GM23338 (cell line): ENCODE measurements around the gene VPS41.

Experiments used
- CREB1 ChIP-seq: fragments of 250-450 bp; sonication (Bioruptor Pico); IDR thresholded peaks from 2 replicates; pipeline ENCODE4 v1.5.0; 2020; ENCODE audit warnings: low read depth, mild to moderate bottlenecking, moderate library complexity
- EZH2 ChIP-seq: fragments of 200-600 bp; sonication (generic); IDR thresholded peaks from one replicate; pipeline ENCODE4 v1.8.0; 2017; ENCODE audit warnings: antibody characterized with exemption, mild to moderate bottlenecking, low read depth; ENCODE audit not compliant: unreplicated experiment
- EZH2phosphoT487 ChIP-seq: fragments of 200-600 bp; sonication (generic); IDR thresholded peaks from one replicate; pipeline ENCODE4 v1.8.1; 2018; ENCODE audit warnings: antibody characterized with exemption; ENCODE audit not compliant: unreplicated experiment
- JUNB ChIP-seq: IDR thresholded peaks from one replicate; pipeline ENCODE4 v1.6.1; 2016; ENCODE audit warnings: antibody characterized with exemption; ENCODE audit not compliant: unreplicated experiment
- NANOG ChIP-seq: IDR thresholded peaks from 2 replicates; pipeline ENCODE4 v1.6.1; 2016; ENCODE audit warnings: antibody characterized with exemption, borderline replicate concordance
- POLR2AphosphoS5 ChIP-seq: IDR thresholded peaks from 2 replicates; pipeline ENCODE4 v1.6.1; 2016; ENCODE audit warnings: antibody characterized with exemption, low read depth
- STAT1 ChIP-seq: IDR thresholded peaks from one replicate; pipeline ENCODE4 v1.6.1; 2016; ENCODE audit warnings: antibody characterized with exemption; ENCODE audit not compliant: unreplicated experiment
- ZNF114 ChIP-seq: fragments of 250-450 bp; sonication (Bioruptor Pico); IDR thresholded peaks from 2 replicates; pipeline ENCODE4 v1.5.0; 2020; ENCODE audit warnings: mild to moderate bottlenecking, moderate library complexity
- ZNF331 ChIP-seq: fragments of 250-450 bp; sonication (Bioruptor Pico); IDR thresholded peaks from 2 replicates; pipeline ENCODE4 v1.5.0; 2020; ENCODE audit warnings: low read depth, mild to moderate bottlenecking, moderate library complexity
- TF ChIP-seq, protein P1 (sequence below), 2 experiments: fragments of 200-600 bp in 1 of 2; sonication (generic) in 1 of 2; conservative IDR thresholded peaks; 2 replicates each; pipeline versions ENCODE4 v1.5.1 to v1.6.1; 2016 to 2017; ENCODE audit warnings: antibody characterized with exemption in 2 of 2, low read depth in 2 of 2, mild to moderate bottlenecking in 2 of 2, moderate library complexity in 1 of 2
- TF ChIP-seq, protein P2 (sequence below): IDR thresholded peaks from one replicate; pipeline ENCODE4 v1.6.1; 2018; ENCODE audit warnings: antibody characterized with exemption; ENCODE audit not compliant: unreplicated experiment
- TF ChIP-seq, protein P3 (sequence below): IDR thresholded peaks from 2 replicates; pipeline ENCODE4 v1.6.1; 2016; ENCODE audit warnings: antibody characterized with exemption

DNA sequence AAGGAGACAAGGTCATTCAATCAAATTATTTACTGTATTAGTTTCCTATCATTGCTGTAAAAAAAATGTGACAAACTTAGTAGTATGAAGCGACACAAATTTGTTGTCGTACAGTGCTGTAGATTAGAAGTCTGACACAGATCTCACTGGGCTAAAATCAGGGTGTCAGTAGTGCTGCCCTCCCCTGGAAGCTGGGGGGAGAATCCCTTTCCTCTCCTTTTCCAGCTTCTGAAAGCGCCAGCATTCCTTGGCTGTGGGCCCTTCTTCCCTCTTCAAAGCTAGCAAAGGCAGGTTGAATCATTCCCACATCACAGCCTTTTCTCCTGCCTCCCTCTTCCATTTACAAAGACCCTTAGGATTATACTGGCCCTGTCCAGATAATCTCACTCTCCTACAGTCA, 28.0 kb downstream of the VPS41 start:
- no peak for TF ChIP-seq EZH2phosphoT487
- TF ChIP-seq, protein P1, sequence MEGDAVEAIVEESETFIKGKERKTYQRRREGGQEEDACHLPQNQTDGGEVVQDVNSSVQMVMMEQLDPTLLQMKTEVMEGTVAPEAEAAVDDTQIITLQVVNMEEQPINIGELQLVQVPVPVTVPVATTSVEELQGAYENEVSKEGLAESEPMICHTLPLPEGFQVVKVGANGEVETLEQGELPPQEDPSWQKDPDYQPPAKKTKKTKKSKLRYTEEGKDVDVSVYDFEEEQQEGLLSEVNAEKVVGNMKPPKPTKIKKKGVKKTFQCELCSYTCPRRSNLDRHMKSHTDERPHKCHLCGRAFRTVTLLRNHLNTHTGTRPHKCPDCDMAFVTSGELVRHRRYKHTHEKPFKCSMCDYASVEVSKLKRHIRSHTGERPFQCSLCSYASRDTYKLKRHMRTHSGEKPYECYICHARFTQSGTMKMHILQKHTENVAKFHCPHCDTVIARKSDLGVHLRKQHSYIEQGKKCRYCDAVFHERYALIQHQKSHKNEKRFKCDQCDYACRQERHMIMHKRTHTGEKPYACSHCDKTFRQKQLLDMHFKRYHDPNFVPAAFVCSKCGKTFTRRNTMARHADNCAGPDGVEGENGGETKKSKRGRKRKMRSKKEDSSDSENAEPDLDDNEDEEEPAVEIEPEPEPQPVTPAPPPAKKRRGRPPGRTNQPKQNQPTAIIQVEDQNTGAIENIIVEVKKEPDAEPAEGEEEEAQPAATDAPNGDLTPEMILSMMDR (conservative IDR thresholded peaks at IDR 0.05; ENCODE audit: low read depth in 2 of 2) = peak; percentile 42 to 59
- TF ChIP-seq POLR2AphosphoS5 = no peak
- TF ChIP-seq, protein P2, sequence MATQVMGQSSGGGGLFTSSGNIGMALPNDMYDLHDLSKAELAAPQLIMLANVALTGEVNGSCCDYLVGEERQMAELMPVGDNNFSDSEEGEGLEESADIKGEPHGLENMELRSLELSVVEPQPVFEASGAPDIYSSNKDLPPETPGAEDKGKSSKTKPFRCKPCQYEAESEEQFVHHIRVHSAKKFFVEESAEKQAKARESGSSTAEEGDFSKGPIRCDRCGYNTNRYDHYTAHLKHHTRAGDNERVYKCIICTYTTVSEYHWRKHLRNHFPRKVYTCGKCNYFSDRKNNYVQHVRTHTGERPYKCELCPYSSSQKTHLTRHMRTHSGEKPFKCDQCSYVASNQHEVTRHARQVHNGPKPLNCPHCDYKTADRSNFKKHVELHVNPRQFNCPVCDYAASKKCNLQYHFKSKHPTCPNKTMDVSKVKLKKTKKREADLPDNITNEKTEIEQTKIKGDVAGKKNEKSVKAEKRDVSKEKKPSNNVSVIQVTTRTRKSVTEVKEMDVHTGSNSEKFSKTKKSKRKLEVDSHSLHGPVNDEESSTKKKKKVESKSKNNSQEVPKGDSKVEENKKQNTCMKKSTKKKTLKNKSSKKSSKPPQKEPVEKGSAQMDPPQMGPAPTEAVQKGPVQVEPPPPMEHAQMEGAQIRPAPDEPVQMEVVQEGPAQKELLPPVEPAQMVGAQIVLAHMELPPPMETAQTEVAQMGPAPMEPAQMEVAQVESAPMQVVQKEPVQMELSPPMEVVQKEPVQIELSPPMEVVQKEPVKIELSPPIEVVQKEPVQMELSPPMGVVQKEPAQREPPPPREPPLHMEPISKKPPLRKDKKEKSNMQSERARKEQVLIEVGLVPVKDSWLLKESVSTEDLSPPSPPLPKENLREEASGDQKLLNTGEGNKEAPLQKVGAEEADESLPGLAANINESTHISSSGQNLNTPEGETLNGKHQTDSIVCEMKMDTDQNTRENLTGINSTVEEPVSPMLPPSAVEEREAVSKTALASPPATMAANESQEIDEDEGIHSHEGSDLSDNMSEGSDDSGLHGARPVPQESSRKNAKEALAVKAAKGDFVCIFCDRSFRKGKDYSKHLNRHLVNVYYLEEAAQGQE = no peak
- no peak for TF ChIP-seq EZH2
- no peak for TF ChIP-seq ZNF114
- TF ChIP-seq, protein P3, sequence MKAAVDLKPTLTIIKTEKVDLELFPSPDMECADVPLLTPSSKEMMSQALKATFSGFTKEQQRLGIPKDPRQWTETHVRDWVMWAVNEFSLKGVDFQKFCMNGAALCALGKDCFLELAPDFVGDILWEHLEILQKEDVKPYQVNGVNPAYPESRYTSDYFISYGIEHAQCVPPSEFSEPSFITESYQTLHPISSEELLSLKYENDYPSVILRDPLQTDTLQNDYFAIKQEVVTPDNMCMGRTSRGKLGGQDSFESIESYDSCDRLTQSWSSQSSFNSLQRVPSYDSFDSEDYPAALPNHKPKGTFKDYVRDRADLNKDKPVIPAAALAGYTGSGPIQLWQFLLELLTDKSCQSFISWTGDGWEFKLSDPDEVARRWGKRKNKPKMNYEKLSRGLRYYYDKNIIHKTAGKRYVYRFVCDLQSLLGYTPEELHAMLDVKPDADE = no peak
- TF ChIP-seq ZNF331 (CRISPR knock-in tag) = no peak
- no peak for TF ChIP-seq CREB1 (CRISPR knock-in tag)
- TF ChIP-seq NANOG = no peak
- no peak for TF ChIP-seq JUNB
- no peak for TF ChIP-seq STAT1
